SK-N-SH (cell line): ENCODE data around the gene PNPLA2. TPM values are rescaled to one million over a fixed set of nuclear protein-coding genes. Genes with fewer than 3 reads are reported as not detected.

ENCODE experiments used
- CTCF ChIA-PET: fragments of 300-600, 350-600 bp; formaldehyde crosslinking; extraction: SDS; loops from one replicate; lab custom pipeline; 2021; lab: Yijun Ruan, JAX
- POLR2A ChIA-PET: fragments of 350-600 bp; sonication (Branson Sonifier 250); formaldehyde crosslinking; extraction: SDS; loops from one replicate; lab custom pipeline; 2020; ENCODE audit warnings: antibody characterized with exemption, inconsistent platforms; lab: Yijun Ruan, JAX
- DNase-seq: peaks from one replicate; pipeline ENCODE4 v3.0.0; 2012
- H2AFZ ChIP-seq: fragments of 200-600 bp; sonication (generic); 2 replicates; pipeline ENCODE4 v1.8.1; 2016; ENCODE audit warnings: antibody characterized with exemption, mild to moderate bottlenecking, low read depth
- H3F3A ChIP-seq: fragments of 200-600 bp; sonication (generic); replicated peaks from 2 replicates; pipeline ENCODE3; 2016; ENCODE audit warnings: antibody characterized with exemption, mild to moderate bottlenecking; ENCODE audit not compliant: insufficient read depth
- H3K27ac ChIP-seq, 2 experiments: fragments of 200-500 bp in 1 of 2; fragments of 200-600 bp in 1 of 2; sonication (Bioruptor generic) in 1 of 2; sonication (generic), shearing (Covaris generic) in 1 of 2; 2 replicates each; pipeline versions ENCODE4 v1.5.1 to v1.6.1; 2014 to 2016; ENCODE audit warnings: low read depth in 2 of 2, inconsistent platforms in 1 of 2, low read length in 1 of 2, mild to moderate bottlenecking in 1 of 2, mixed read lengths in 1 of 2
- H3K27me3 ChIP-seq: fragments of 200-600 bp; sonication (generic), shearing (Covaris generic); 2 replicates; pipeline ENCODE4 v1.6.1; 2016; ENCODE audit warnings: mixed run types; ENCODE audit not compliant: insufficient read depth
- H3K36me3 ChIP-seq, 2 experiments: fragments of 200-500 bp in 1 of 2; fragments of 200-600 bp in 1 of 2; sonication (Bioruptor generic) in 1 of 2; sonication (generic) in 1 of 2; replicated peaks in 1 of 2; 2 replicates each; pipeline versions ENCODE3 to v1.5.1; 2014 to 2016; ENCODE audit warnings: low read length in 1 of 2, mild to moderate bottlenecking in 1 of 2; ENCODE audit not compliant: insufficient read depth in 2 of 2, control insufficient read depth in 1 of 2
- H3K4me1 ChIP-seq, 2 experiments: fragments of 200-500 bp in 1 of 2; fragments of 200-600 bp in 1 of 2; sonication (Bioruptor generic) in 1 of 2; sonication (generic), shearing (Covaris generic) in 1 of 2; 2 replicates each; pipeline versions ENCODE4 v1.5.1 to v1.6.1; 2014 to 2016; ENCODE audit warnings: low read depth in 1 of 2, low read length in 1 of 2, mixed run types in 1 of 2; ENCODE audit not compliant: insufficient read depth in 2 of 2, control insufficient read depth in 1 of 2
- H3K4me2 ChIP-seq: fragments of 200-600 bp; sonication (generic), shearing (Covaris generic); 2 replicates; pipeline ENCODE4 v1.6.1; 2017; ENCODE audit warnings: mixed run types
- H3K4me3 ChIP-seq, 2 experiments: fragments of 200-500 bp in 1 of 2; fragments of 200-600 bp in 1 of 2; sonication (Bioruptor generic) in 1 of 2; sonication (generic), shearing (Covaris generic) in 1 of 2; 2 replicates each; pipeline versions ENCODE4 v1.5.1 to v1.8.1; 2014 to 2016; ENCODE audit warnings: low read depth in 2 of 2, inconsistent platforms in 1 of 2, low read length in 1 of 2, mild to moderate bottlenecking in 1 of 2, mixed read lengths in 1 of 2, moderate library complexity in 1 of 2
- H3K79me2 ChIP-seq: fragments of 200-600 bp; sonication (generic); 2 replicates; pipeline ENCODE4 v1.8.1; 2017; ENCODE audit warnings: mild to moderate bottlenecking; ENCODE audit not compliant: insufficient read depth
- H3K9ac ChIP-seq: fragments of 200-600 bp; sonication (generic); 2 replicates; pipeline ENCODE4 v1.6.1; 2017; ENCODE audit warnings: mixed run types
- H3K9me2 ChIP-seq: fragments of 200-600 bp; sonication (generic); 2 replicates; pipeline ENCODE4 v1.6.1; 2017; ENCODE audit warnings: mixed run types
- H3K9me3 ChIP-seq: fragments of 200-600 bp; sonication (generic); 2 replicates; pipeline ENCODE4 v1.6.1; 2017; ENCODE audit warnings: mixed run types, mild to moderate bottlenecking, moderate library complexity
- H4K20me1 ChIP-seq: fragments of 200-600 bp; sonication (generic); 2 replicates; pipeline ENCODE4 v1.6.1; 2017; ENCODE audit warnings: mild to moderate bottlenecking, mixed run types; ENCODE audit not compliant: insufficient read depth
- EZH2phosphoT487 ChIP-seq: fragments of 200-600 bp; sonication (generic); IDR thresholded peaks from 2 replicates; pipeline ENCODE4 v1.6.1; 2017; ENCODE audit warnings: low read depth, mixed run types, mild to moderate bottlenecking, antibody characterized with exemption, moderate library complexity, borderline replicate concordance
- JUND ChIP-seq: IDR thresholded peaks from 2 replicates; pipeline ENCODE4 v1.4.0; 2012
- MEF2A ChIP-seq: IDR thresholded peaks from 2 replicates; pipeline ENCODE4 v1.4.0; 2012; ENCODE audit warnings: low read depth, borderline replicate concordance
- NFIC ChIP-seq: IDR thresholded peaks from 2 replicates; pipeline ENCODE4 v1.4.0; 2012; ENCODE audit warnings: borderline replicate concordance
- NRF1 ChIP-seq: IDR thresholded peaks from 2 replicates; pipeline ENCODE4 v1.6.1; 2012; ENCODE audit warnings: low read depth, mild to moderate bottlenecking, low read length
- POLR2AphosphoS5 ChIP-seq: IDR thresholded peaks from 2 replicates; pipeline ENCODE4 v1.6.1; 2012; ENCODE audit warnings: low read depth, low read length
- RAD21 ChIP-seq: IDR thresholded peaks from 2 replicates; pipeline ENCODE4 v1.6.1; 2012; ENCODE audit warnings: mild to moderate bottlenecking, low read length
- REST ChIP-seq: IDR thresholded peaks from 2 replicates; pipeline ENCODE4 v1.6.1; 2012; ENCODE audit warnings: mild to moderate bottlenecking, low read depth, low read length, moderate library complexity
- SIN3A ChIP-seq: IDR thresholded peaks from 2 replicates; pipeline ENCODE4 v1.6.1; 2012; ENCODE audit warnings: low read depth, mild to moderate bottlenecking, low read length, moderate library complexity, borderline replicate concordance
- TCF12 ChIP-seq: IDR thresholded peaks from 2 replicates; pipeline ENCODE4 v1.4.0; 2012
- WGBS: methylation state at CpG from one replicate; pipeline ENCODE4 v1.1.6; 2017; ENCODE audit warnings: low lambda C conversion rate; 5-methylcytosine and 5-hydroxymethylcytosine counted together
- polyA plus RNA-seq, 3 experiments: library from polyadenylated mRNA; depleted of rRNA; stranded (reverse); fragments of >200 nt; gene quantifications; 2 replicates each; pipeline ENCODE4 v1.2.3, GENCODE V29; 2012
- TF ChIP-seq, protein P1 (sequence below): fragments of 200-600 bp; sonication (generic); IDR thresholded peaks from 2 replicates; pipeline ENCODE4 v1.6.1; 2017; ENCODE audit warnings: antibody characterized with exemption, mild to moderate bottlenecking, moderate library complexity

Gene PNPLA2
- polyA plus RNA-seq, 1 of the 3 experiments (the other 2 are of a cell fraction), result 60.3 TPM

DNA sequence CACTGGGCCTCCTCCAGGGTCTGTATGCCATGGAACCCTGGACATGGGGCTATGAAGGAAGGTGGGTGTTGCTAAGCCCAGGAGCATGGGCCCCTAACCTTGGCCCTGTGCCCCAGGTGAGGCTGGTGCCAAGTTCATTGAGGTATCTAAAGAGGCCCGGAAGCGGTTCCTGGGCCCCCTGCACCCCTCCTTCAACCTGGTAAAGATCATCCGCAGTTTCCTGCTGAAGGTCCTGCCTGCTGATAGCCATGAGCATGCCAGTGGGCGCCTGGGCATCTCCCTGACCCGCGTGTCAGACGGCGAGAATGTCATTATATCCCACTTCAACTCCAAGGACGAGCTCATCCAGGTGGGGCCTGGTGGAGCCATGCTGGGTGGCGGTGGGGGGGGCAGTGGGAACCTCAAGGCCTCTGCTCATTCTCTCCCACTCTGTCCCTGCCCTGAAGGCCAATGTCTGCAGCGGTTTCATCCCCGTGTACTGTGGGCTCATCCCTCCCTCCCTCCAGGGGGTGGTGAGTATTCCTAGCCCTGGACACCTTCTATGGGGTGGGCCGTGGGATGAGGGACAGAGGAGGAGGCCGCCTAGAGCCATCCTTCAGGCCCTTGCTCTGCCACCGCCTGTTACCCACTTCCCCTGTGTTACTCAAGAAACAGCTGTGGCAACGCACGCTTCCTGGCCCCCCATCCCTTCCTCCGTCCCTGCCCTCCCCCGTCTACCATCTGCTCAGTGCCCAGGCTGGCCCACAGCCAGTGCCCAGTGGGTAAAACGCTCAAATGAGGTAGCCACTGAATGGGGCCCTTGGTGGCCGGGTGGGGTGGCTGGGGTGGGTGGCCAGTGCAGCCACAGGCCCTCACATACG, 3.0 kb downstream of the PNPLA2 start:
- H3K27me3 ChIP-seq, result no peaks in the 10 kb centered on the region
- WGBS, result 98% methylated on average over 8 of the region's 22 CpGs
- H3K9me3 ChIP-seq, result no peaks in the 10 kb centered on the region
- TF ChIP-seq EZH2phosphoT487 (no peak), POLR2AphosphoS5 (0 out of 2 replicates have a peak, but pooled peaks have one; percentile 1)
- ChIA-PET POLR2A (interaction anchor here (0.9 to 1.9 kb wide), 3 partner anchors 13 to 36 kb away, joined by 3 to 7 read pairs (median 3); partner anchors contain the start of genes RPLP2 and TSPAN4), CTCF (interaction anchor here (1.4 kb wide), 1 partner anchor 12 kb away, joined by 4 read pairs; no protein-coding TSS in a partner anchor)
- H2AFZ ChIP-seq, result no peak overlapping the region
- H3K9ac ChIP-seq, result no peak overlapping the region
- DNase-seq, result no peak
- H3K27ac ChIP-seq, result peak overlapping the region; percentile 47 to 73; a peak in 3 of 4 replicates
- 0 out of 4 replicates have a peak overlapping the region, but pooled peaks of 1 of the 2 experiments have one; percentile 71 for H3K4me3 ChIP-seq
- peaks cover 28% of the 10 kb centered on the region for H4K20me1 ChIP-seq
- peaks cover 26% of the 10 kb centered on the region for H3K79me2 ChIP-seq
- peaks cover 0 to 21% of the 10 kb centered on the region in 2 experiments for H3K36me3 ChIP-seq
- H3K4me2 ChIP-seq, result peak overlapping the region; percentile 98
- peaks cover 7% of the 10 kb centered on the region for H3F3A ChIP-seq
- no peaks in the 10 kb centered on the region for H3K9me2 ChIP-seq
- peaks cover 14 to 26% of the 10 kb centered on the region in 2 experiments; a peak in 3 of 4 replicates for H3K4me1 ChIP-seq

- ChIA-PET CTCF (no interaction called here), POLR2A (no interaction called here)
- Histone ChIP-seq H3K27ac (no peak overlapping the region), H3K4me1 (peaks cover 14 to 28% of the 10 kb centered on the region in 2 experiments; a peak in 3 of 4 replicates), H4K20me1 (peaks cover 28% of the 10 kb centered on the region), H2AFZ (no peak overlapping the region), H3K36me3 (peaks cover 0 to 21% of the 10 kb centered on the region in 2 experiments), H3K4me2 (no peak overlapping the region), H3K4me3 (no peak overlapping the region), H3K9ac (no peak overlapping the region), H3K9me2 (no peaks in the 10 kb centered on the region), H3F3A (peaks cover 7% of the 10 kb centered on the region), H3K9me3 (no peaks in the 10 kb centered on the region), H3K27me3 (no peaks in the 10 kb centered on the region), H3K79me2 (peaks cover 26% of the 10 kb centered on the region)
- no peak for DNase-seq
- TF ChIP-seq, protein P1, sequence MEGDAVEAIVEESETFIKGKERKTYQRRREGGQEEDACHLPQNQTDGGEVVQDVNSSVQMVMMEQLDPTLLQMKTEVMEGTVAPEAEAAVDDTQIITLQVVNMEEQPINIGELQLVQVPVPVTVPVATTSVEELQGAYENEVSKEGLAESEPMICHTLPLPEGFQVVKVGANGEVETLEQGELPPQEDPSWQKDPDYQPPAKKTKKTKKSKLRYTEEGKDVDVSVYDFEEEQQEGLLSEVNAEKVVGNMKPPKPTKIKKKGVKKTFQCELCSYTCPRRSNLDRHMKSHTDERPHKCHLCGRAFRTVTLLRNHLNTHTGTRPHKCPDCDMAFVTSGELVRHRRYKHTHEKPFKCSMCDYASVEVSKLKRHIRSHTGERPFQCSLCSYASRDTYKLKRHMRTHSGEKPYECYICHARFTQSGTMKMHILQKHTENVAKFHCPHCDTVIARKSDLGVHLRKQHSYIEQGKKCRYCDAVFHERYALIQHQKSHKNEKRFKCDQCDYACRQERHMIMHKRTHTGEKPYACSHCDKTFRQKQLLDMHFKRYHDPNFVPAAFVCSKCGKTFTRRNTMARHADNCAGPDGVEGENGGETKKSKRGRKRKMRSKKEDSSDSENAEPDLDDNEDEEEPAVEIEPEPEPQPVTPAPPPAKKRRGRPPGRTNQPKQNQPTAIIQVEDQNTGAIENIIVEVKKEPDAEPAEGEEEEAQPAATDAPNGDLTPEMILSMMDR, result no peak
- TF ChIP-seq EZH2phosphoT487 (no peak), NRF1 (no peak), SIN3A (no peak), REST (no peak), MEF2A (no peak), RAD21 (no peak), TCF12 (no peak), JUND (no peak), NFIC (no peak)
- 99% methylated on average over 29 of the region's 53 CpGs for WGBS
These were observed 5.0 kb downstream of the PNPLA2 start for GRCh38 chr11:823441-824291.
